Ureter (tissue), 1 donor: ENCODE results near the gene UBALD2. TPM values are rescaled to one million over a fixed set of nuclear protein-coding genes. Genes with fewer than 3 reads are reported as not detected.

Experiments
- DNase-seq: peaks from one replicate; pipeline ENCODE4 v3.0.0-alpha.2; 2020; ENCODE audit warnings: low spot score
- total RNA-seq: library from RNA; stranded (reverse); gene quantifications from one replicate; pipeline ENCODE4 v1.2.4, GENCODE V29; 2023
- donor health status: DM: yes; HTN: yes; CAD: no.

Gene UBALD2
- total RNA-seq, 1 donor from 2014 or later: 89.1 TPM

DNA sequence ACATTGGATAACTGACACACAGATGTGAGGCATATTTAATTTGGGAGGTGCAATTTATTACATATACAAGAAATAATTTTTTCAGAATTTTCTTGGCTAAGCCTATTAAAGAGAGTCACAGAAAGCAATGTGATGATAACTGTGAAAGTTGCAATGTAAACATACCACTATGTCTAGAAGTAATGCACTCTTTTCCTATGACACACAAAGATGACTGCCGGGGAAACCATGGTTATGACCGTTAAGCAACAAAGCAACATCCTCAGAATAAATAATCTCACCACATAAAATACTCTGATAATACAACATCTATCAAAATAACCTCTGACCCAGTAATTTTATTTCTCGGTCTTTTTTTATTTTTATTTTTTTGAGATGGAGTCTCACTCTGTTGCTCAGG is 53.4 kb downstream of the UBALD2 start:
- no peak for DNase-seq

Other genes starting within 250 kb of the UBALD2 start
- 84.2 TPM for gene EVPL, start 238.0 kb upstream of the UBALD2 start, total RNA-seq
- 88.0 TPM for gene SRP68, start 192.8 kb upstream of the UBALD2 start, total RNA-seq
- not detected for gene GALR2, start 190.6 kb upstream of the UBALD2 start, total RNA-seq
- gene ZACN, start 186.2 kb upstream of the UBALD2 start, total RNA-seq: not detected
- gene EXOC7, start 161.6 kb upstream of the UBALD2 start, total RNA-seq: 206 TPM
- gene FOXJ1, start 124.1 kb upstream of the UBALD2 start, total RNA-seq: 2.5 TPM
- 4.3 TPM for gene RNF157, start 24.9 kb upstream of the UBALD2 start, total RNA-seq
- 1.9 TPM for gene QRICH2, start 42.9 kb downstream of the UBALD2 start, total RNA-seq
- gene PRPSAP1, start 88.6 kb downstream of the UBALD2 start, total RNA-seq: 40.1 TPM
- gene SPHK1, start 119.3 kb downstream of the UBALD2 start, total RNA-seq: 3.1 TPM
- 30.3 TPM for gene UBE2O, start 187.8 kb downstream of the UBALD2 start, total RNA-seq
- gene AANAT, start 202.3 kb downstream of the UBALD2 start, total RNA-seq: not detected
- gene RHBDF2, start 236.1 kb downstream of the UBALD2 start, total RNA-seq: 41.6 TPM